ENCODE results near the gene NPR1.

DNA sequence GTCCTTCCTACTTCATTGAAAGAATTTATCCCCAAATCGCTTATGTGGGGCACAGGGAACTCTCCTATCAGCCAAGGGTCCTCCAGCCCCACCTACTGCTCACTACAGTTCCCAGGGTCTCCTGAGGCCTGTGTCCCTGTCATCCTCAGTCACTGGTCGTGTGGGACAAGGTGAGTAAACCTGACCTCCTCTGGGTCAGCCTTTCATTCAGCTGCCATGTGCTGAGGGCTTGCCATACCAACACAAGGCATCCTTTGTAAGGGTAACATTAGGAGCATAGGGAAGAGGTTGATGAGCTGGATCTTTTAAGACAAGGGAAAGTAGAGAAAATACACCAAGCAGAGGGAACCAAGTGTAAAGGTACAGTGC is 31.2 kb upstream of the NPR1 start:
- no peak for TF ChIP-seq FOXA1 (IDR thresholded peaks at IDR 0.05)
- TF ChIP-seq CTCF (IDR thresholded peaks at IDR 0.05; ENCODE audit: low read depth, low read length, missing input control): no peak
- TF ChIP-seq YY1 (IDR thresholded peaks at IDR 0.05): no peak
- TF ChIP-seq GABPA (IDR thresholded peaks at IDR 0.05 in 1 of 2, conservative IDR thresholded peaks at IDR 0.05 in 1 of 2): no peak
- TF ChIP-seq RXRA (IDR thresholded peaks at IDR 0.05): no peak
- no peak for TF ChIP-seq SP1 (IDR thresholded peaks at IDR 0.05)
- no peak for TF ChIP-seq RAD21 (IDR thresholded peaks at IDR 0.05)
- TF ChIP-seq, protein P1, sequence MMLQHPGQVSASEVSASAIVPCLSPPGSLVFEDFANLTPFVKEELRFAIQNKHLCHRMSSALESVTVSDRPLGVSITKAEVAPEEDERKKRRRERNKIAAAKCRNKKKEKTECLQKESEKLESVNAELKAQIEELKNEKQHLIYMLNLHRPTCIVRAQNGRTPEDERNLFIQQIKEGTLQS (IDR thresholded peaks at IDR 0.05): no peak
- TF ChIP-seq EGR1 (IDR thresholded peaks at IDR 0.05; ENCODE audit: low read depth in 2 of 2): no peak
- TF ChIP-seq, protein P2, sequence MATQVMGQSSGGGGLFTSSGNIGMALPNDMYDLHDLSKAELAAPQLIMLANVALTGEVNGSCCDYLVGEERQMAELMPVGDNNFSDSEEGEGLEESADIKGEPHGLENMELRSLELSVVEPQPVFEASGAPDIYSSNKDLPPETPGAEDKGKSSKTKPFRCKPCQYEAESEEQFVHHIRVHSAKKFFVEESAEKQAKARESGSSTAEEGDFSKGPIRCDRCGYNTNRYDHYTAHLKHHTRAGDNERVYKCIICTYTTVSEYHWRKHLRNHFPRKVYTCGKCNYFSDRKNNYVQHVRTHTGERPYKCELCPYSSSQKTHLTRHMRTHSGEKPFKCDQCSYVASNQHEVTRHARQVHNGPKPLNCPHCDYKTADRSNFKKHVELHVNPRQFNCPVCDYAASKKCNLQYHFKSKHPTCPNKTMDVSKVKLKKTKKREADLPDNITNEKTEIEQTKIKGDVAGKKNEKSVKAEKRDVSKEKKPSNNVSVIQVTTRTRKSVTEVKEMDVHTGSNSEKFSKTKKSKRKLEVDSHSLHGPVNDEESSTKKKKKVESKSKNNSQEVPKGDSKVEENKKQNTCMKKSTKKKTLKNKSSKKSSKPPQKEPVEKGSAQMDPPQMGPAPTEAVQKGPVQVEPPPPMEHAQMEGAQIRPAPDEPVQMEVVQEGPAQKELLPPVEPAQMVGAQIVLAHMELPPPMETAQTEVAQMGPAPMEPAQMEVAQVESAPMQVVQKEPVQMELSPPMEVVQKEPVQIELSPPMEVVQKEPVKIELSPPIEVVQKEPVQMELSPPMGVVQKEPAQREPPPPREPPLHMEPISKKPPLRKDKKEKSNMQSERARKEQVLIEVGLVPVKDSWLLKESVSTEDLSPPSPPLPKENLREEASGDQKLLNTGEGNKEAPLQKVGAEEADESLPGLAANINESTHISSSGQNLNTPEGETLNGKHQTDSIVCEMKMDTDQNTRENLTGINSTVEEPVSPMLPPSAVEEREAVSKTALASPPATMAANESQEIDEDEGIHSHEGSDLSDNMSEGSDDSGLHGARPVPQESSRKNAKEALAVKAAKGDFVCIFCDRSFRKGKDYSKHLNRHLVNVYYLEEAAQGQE (IDR thresholded peaks at IDR 0.05): no peak

Data from liver (tissue), 3 donors.